BLaER1 (cell line): ENCODE data around the gene IKZF5.

Experiments
- H3K27ac ChIP-seq: shearing (Covaris generic); formaldehyde crosslinking; 2 replicates; pipeline ENCODE4 v1.8.1; 2022
- H3K27me3 ChIP-seq: shearing (Covaris generic); formaldehyde crosslinking; 2 replicates; pipeline ENCODE4 v1.8.1; 2022
- H3K36me3 ChIP-seq: shearing (Covaris generic); formaldehyde crosslinking; 2 replicates; pipeline ENCODE4 v1.8.1; 2022
- H3K4me1 ChIP-seq: shearing (Covaris generic); formaldehyde crosslinking; 2 replicates; pipeline ENCODE4 v1.8.1; 2022
- H3K4me2 ChIP-seq: shearing (Covaris generic); formaldehyde crosslinking; 2 replicates; pipeline ENCODE4 v1.8.1; 2022
- H3K4me3 ChIP-seq: shearing (Covaris generic); formaldehyde crosslinking; 2 replicates; pipeline ENCODE4 v1.8.1; 2022
- H3K9ac ChIP-seq: shearing (Covaris generic); formaldehyde crosslinking; 2 replicates; pipeline ENCODE4 v1.8.1; 2022
- H3K9me3 ChIP-seq: shearing (Covaris generic); formaldehyde crosslinking; 2 replicates; pipeline ENCODE4 v1.8.1; 2022
- H4K20me1 ChIP-seq: shearing (Covaris generic); formaldehyde crosslinking; 2 replicates; pipeline ENCODE4 v1.8.1; 2022
- Cebpa-rat ChIP-seq: shearing (Covaris generic); IDR thresholded peaks from 2 replicates; pipeline ENCODE4 v1.8.1; 2022

Gene IKZF5

GRCh38 chr10:123001370-123001769 lies 7.2 kb downstream of the IKZF5 start:
- Histone ChIP-seq H3K4me3 (no peak overlapping the region), H3K27me3 (no peaks in the 10 kb centered on the region), H3K4me1 (peaks cover 17% of the 10 kb centered on the region), H4K20me1 (peaks cover 97% of the 10 kb centered on the region), H3K27ac (no peak overlapping the region), H3K4me2 (no peak overlapping the region), H3K9me3 (no peaks in the 10 kb centered on the region), H3K9ac (no peak overlapping the region), H3K36me3 (peaks cover 59% of the 10 kb centered on the region)
- no peak for TF ChIP-seq Cebpa-rat

- no peaks in the 10 kb centered on the region for H3K27me3 ChIP-seq
- H3K4me1 ChIP-seq, result peaks cover 17% of the 10 kb centered on the region
- H3K27ac ChIP-seq, result no peak overlapping the region
- no peak overlapping the region for H3K4me3 ChIP-seq
- no peak overlapping the region for H3K9ac ChIP-seq
- H4K20me1 ChIP-seq, result peaks cover 96% of the 10 kb centered on the region
- no peak for TF ChIP-seq Cebpa-rat
- no peak overlapping the region; the same call in 1 of the 2 replicates for H3K4me2 ChIP-seq
- H3K36me3 ChIP-seq, result peaks cover 61% of the 10 kb centered on the region
- H3K9me3 ChIP-seq, result no peaks in the 10 kb centered on the region
Measured at GRCh38 chr10:123000155-123000554, 8.4 kb downstream of the IKZF5 start.

DNA sequence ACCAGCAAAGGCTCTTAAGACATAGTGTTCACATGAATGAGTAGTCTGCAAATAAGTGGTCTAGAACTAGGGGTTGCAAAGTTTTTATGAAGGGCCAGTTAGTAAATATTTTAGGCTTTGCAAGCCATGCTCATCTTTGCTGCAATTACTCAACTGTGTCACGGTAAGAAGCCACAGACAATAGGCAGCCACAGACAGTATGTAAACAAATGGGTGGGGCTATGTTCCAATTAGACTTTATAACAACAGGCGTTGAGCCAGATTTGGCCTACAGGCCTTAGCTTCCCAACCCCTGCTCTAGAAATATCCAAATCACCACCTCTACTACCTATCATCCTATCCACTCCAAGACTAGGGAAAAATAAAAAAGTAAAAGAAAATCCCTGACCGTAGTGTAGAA lies 9.2 kb downstream of the IKZF5 start:
- H3K9me3 ChIP-seq, result no peaks in the 10 kb centered on the region
- peaks cover 90% of the 10 kb centered on the region for H4K20me1 ChIP-seq
- no peaks in the 10 kb centered on the region for H3K27me3 ChIP-seq
- peaks cover 17% of the 10 kb centered on the region for H3K4me1 ChIP-seq
- H3K4me2 ChIP-seq, result peak overlapping the region; percentile 46
- H3K9ac ChIP-seq, result 0 out of 2 replicates have a peak overlapping the region, but pooled peaks have one; percentile 38
- peaks cover 62% of the 10 kb centered on the region for H3K36me3 ChIP-seq
- H3K27ac ChIP-seq, result no peak overlapping the region
- no peak for TF ChIP-seq Cebpa-rat
- H3K4me3 ChIP-seq, result no peak overlapping the region

- Histone ChIP-seq H3K36me3 (peaks cover 64% of the 10 kb centered on the region), H3K9ac (no peak overlapping the region), H3K9me3 (no peaks in the 10 kb centered on the region), H3K4me2 (peak overlapping the region; percentile 46; the same call in 1 of the 2 replicates), H3K27me3 (no peaks in the 10 kb centered on the region), H4K20me1 (peaks cover 86% of the 10 kb centered on the region), H3K4me3 (no peak overlapping the region), H3K4me1 (peaks cover 17% of the 10 kb centered on the region), H3K27ac (no peak overlapping the region)
- no peak for TF ChIP-seq Cebpa-rat
Measured at GRCh38 chr10:122998934-122999333, 9.7 kb downstream of the IKZF5 start.

- H3K9me3 ChIP-seq, result no peaks in the 10 kb centered on the region
- no peak overlapping the region for H3K9ac ChIP-seq
- H3K4me3 ChIP-seq, result no peak overlapping the region
- H4K20me1 ChIP-seq, result peaks cover 81% of the 10 kb centered on the region
- H3K4me1 ChIP-seq, result peaks cover 17% of the 10 kb centered on the region
- TF ChIP-seq Cebpa-rat, result no peak
- H3K4me2 ChIP-seq, result no peak overlapping the region
- H3K27me3 ChIP-seq, result no peaks in the 10 kb centered on the region
- peaks cover 68% of the 10 kb centered on the region for H3K36me3 ChIP-seq
- no peak overlapping the region for H3K27ac ChIP-seq
Measured at GRCh38 chr10:122998360-122998917, 10.2 kb downstream of the IKZF5 start.

GRCh38 chr10:122997864-122998263 lies 10.7 kb downstream of the IKZF5 start:
- H3K4me2 ChIP-seq, result no peak overlapping the region
- H3K27ac ChIP-seq, result no peak overlapping the region
- no peak overlapping the region for H3K9ac ChIP-seq
- TF ChIP-seq Cebpa-rat, result no peak
- no peaks in the 10 kb centered on the region for H3K9me3 ChIP-seq
- no peaks in the 10 kb centered on the region for H3K27me3 ChIP-seq
- H3K4me1 ChIP-seq, result peaks cover 17% of the 10 kb centered on the region
- peaks cover 68% of the 10 kb centered on the region for H3K36me3 ChIP-seq
- H3K4me3 ChIP-seq, result no peak overlapping the region
- H4K20me1 ChIP-seq, result peaks cover 76% of the 10 kb centered on the region

GRCh38 chr10:122995936-122996335 lies 12.7 kb downstream of the IKZF5 start:
- H3K4me1 ChIP-seq, result peaks cover 23% of the 10 kb centered on the region
- no peak for TF ChIP-seq Cebpa-rat
- H4K20me1 ChIP-seq, result peaks cover 59% of the 10 kb centered on the region
- no peaks in the 10 kb centered on the region for H3K27me3 ChIP-seq
- no peaks in the 10 kb centered on the region for H3K9me3 ChIP-seq
- no peak overlapping the region for H3K4me3 ChIP-seq
- no peak overlapping the region for H3K27ac ChIP-seq
- H3K9ac ChIP-seq, result no peak overlapping the region
- peaks cover 61% of the 10 kb centered on the region for H3K36me3 ChIP-seq
- no peak overlapping the region for H3K4me2 ChIP-seq

GRCh38 chr10:122993797-122994336 lies 14.7 kb downstream of the IKZF5 start:
- no peak for TF ChIP-seq Cebpa-rat
- peaks cover 50% of the 10 kb centered on the region for H3K36me3 ChIP-seq

GRCh38 chr10:122992031-122992585 lies 16.5 kb downstream of the IKZF5 start:
- Histone ChIP-seq H3K9me3 (no peaks in the 10 kb centered on the region), H3K9ac (no peak overlapping the region), H3K27me3 (no peaks in the 10 kb centered on the region), H4K20me1 (peaks cover 20% of the 10 kb centered on the region), H3K4me2 (no peak overlapping the region), H3K36me3 (peaks cover 50% of the 10 kb centered on the region), H3K4me1 (0 out of 2 replicates have a peak, but pooled peaks cover 6% of the 10 kb centered on the region), H3K4me3 (no peak overlapping the region), H3K27ac (no peak overlapping the region)
- TF ChIP-seq Cebpa-rat, result no peak

More at GRCh38 chr10:122993797-122994336, 14.7 kb downstream of the IKZF5 start:
- Histone ChIP-seq H3K27me3 (no peaks in the 10 kb centered on the region), H3K4me2 (no peak overlapping the region), H3K9ac (no peak overlapping the region), H3K4me3 (no peak overlapping the region), H4K20me1 (peaks cover 38% of the 10 kb centered on the region), H3K27ac (no peak overlapping the region), H3K9me3 (no peaks in the 10 kb centered on the region), H3K4me1 (0 out of 2 replicates have a peak, but pooled peaks cover 6% of the 10 kb centered on the region)

DNA sequence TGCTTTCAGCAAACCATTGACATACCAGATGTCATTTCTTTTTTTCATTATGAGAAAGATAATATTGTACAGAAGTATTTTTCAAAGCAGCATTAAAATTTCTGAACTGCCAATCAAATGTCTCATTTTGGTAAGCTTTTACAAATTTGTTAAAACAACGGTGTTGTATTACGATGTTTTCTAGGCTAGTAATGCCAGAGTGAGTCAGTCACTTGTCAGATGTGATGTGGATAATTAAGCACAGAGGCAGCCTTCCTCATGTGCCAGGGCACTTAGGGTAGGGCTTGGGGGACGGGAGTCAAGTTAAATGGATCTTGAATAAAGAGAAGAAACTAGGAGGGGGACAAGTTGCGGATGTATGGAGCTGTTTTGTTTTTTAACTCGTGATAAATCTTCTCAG lies 18.3 kb downstream of the IKZF5 start:
- Histone ChIP-seq H3K36me3 (peaks cover 49% of the 10 kb centered on the region), H3K4me2 (no peak overlapping the region), H3K4me1 (0 out of 2 replicates have a peak, but pooled peaks cover 6% of the 10 kb centered on the region), H3K27me3 (no peaks in the 10 kb centered on the region), H4K20me1 (peaks cover 3% of the 10 kb centered on the region), H3K9ac (no peak overlapping the region), H3K4me3 (no peak overlapping the region), H3K27ac (no peak overlapping the region), H3K9me3 (no peaks in the 10 kb centered on the region)
- TF ChIP-seq Cebpa-rat, result no peak
